HG02938 (cell line): Measurements from ENCODE around the gene PLAU.

ENCODE experiments used
- ATAC-seq: cut with Tn5 transposase; IDR thresholded peaks from one replicate; pipeline ENCODE4 v1.9.1; 2021; ENCODE audit warnings: mild to moderate bottlenecking, moderate library complexity; ENCODE audit not compliant: unreplicated experiment

The PLAU gene

DNA sequence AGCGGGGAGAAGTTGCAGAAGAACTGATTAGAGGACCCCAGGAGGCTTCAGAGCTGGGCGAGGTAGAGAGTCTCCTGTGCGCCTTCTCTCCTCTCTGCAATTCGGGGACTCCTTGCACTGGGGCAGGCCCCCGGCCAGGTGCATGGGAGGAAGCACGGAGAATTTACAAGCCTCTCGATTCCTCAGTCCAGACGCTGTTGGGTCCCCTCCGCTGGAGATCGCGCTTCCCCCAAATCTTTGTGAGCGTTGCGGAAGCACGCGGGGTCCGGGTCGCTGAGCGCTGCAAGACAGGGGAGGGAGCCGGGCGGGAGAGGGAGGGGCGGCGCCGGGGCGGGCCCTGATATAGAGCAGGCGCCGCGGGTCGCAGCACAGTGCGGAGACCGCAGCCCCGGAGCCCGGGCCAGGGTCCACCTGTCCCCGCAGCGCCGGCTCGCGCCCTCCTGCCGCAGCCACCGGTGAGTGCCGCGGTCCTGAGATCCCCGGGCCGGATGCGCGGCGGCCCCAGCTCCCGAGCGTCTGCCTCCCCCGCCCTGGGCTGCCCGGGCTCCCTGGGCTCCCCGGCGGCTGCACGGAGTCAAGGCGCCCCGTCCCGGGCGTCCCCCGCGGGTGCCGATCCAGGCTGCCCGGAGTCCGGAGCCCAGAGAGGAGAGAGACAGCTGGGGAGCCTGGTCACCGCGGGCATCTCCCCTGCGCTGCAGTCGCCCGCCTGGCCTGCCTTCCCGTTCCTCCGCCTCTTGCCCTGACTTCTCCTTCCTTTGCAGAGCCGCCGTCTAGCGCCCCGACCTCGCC is at the start of gene PLAU:
Gene PLAU, plus strand, starts transcription at position 369 of the 789 bp plus-strand sequence. CDS start 424 bp downstream, outside the sequence.
- no peak for ATAC-seq

DNA sequence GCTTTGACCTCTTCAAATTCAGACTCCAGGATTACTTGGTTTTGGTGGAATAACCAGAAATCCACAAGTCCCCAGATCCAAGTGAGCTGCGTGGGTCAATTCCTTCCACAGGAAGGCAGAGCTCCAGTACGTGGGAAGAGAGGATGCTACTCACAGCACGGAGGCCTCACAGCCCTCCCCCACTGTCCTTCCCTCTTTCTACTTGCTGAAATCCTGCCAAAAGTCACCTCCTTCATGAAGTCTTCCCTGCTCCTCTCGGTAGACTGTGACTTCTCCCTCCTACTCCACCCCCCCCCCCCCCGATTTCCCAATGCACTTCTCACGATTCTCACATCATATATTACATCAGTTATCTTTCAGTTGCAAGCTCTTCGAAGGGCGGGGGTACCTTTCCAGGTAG is 48.9 kb upstream of the PLAU start:
- no peak for ATAC-seq

GRCh38 chr10:73863039-73863817 is 47.7 kb upstream of the PLAU start:
- no peak for ATAC-seq

- ATAC-seq, result no peak
These were observed 46.7 kb upstream of the PLAU start for GRCh38 chr10:73864229-73864628.

GRCh38 chr10:73865107-73865458 is 45.8 kb upstream of the PLAU start:
- no peak for ATAC-seq

GRCh38 chr10:73865459-73866442 is 45.2 kb upstream of the PLAU start:
- no peak for ATAC-seq

- ATAC-seq, result no peak
These were observed 44.3 kb upstream of the PLAU start for GRCh38 chr10:73866621-73867020.

DNA sequence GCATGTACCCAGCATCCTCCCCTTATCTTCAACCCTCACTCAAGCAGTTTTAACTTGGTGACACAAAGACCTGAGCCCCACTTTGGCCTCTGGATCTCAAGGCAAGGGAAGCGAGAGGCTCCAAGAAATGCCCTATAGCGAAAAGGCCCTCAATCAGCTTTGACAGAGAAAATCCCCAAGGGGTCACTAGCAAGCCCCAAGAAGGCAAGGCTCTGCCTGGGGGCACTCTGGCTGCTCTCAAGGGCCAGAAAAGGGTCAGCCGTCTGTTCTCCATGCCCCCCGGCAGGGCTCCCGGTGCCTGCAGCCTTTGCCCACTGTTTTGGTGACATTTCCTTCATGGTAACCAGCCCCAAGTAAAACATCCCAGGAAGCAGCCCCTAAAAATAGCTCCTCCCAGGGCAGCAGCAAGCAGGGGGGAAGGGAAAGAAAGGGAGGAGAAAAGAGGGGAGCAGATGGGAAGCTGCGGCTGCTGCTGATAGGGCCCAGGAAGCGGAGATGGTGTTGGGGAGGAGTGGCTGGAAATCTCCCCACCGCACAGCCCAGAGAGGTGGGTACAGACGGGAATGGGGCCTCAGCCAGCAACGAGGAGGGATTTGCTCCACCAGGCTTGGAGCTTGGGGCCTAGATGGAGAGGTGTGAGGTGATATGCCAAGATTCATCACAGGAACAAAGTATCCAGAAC is 43.7 kb upstream of the PLAU start:
- ATAC-seq, result no peak

DNA sequence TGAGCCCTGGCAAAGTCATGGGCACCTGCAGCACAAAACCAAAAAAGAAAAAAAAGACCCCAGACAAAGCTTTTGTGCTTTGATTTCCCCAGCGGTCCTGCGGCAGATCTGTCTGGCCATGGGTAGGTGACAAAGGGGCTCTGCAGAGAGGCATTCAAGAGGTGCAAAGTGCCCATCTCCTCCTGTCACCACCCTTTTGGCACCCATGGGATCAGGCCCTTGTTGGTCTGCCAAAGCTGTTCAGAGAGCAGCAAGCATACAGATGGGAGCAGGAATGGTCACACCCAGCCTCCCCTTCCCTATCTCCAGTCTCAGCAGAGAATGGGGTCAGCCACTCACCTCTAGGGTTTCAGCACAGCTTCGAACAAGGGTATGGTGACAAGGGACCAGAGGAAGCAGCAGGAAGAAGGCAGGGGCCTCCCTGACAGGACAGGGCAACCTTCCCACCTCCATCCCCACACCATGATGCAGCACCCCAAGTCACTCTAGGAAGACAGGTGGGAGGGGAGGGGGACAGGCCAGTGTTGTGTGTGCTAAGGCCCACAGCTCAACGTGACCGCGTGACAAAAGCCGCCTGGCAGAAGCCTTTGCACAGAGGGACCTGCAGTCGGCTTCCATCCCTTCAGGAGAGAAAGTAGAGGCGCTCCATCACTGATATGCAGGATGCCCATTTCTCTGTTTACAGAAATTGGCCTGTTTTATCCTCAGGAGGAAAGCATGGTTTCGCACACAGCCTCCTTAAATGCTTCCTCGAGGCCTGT is 42.9 kb upstream of the PLAU start:
- ATAC-seq, result no peak

DNA sequence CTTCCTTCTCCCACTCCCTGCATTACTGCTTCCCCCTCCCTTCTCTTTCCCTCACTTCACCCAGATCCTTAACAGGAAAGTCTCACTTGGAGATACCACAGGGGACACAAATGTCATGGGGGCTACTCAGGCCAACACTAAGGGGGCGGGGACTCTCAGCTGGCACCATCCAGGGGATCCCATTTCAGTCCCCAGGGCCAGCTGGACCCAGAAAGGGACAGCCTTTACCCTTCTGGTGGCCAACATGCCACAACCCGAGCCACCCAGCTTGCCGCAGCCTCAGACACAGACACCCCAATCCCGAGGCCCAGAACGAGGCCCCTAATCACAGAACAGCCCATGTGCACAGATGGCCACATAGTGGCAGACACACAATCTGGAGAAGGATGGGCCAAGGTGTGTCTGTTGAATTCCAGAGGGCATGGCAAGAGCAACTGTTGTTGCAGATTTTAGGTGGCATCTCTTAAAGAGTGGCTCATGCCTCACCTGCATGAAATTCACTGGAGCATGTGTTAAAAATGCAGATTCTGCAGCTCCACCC is 42.2 kb upstream of the PLAU start:
- no peak for ATAC-seq

GRCh38 chr10:73871295-73872189 is 39.4 kb upstream of the PLAU start:
- ATAC-seq, result no peak

- no peak for ATAC-seq
These were observed 38.7 kb upstream of the PLAU start for GRCh38 chr10:73872190-73872710.

- ATAC-seq, result no peak
These were observed 37.6 kb upstream of the PLAU start for GRCh38 chr10:73873142-73873837.

DNA sequence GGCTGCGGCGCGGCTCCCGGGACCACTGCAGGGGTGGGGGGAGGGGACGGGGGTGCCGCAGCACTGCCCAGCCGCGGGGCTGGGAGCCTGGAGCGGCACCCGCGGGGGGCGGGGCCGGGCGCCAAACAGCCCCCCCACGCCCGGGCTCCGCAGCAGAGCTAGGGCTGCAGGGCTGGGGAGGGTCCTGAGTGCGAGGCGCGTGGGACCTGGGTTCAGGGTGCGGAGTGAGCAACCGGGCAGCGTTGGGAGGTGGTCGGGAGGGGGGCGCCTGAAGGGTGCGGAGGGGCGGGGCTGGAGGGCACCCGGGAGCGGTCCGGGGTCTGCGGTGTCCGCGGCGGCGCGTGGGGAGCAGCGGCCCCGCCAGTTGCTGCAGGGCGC is 37.1 kb upstream of the PLAU start:
- no peak for ATAC-seq

DNA sequence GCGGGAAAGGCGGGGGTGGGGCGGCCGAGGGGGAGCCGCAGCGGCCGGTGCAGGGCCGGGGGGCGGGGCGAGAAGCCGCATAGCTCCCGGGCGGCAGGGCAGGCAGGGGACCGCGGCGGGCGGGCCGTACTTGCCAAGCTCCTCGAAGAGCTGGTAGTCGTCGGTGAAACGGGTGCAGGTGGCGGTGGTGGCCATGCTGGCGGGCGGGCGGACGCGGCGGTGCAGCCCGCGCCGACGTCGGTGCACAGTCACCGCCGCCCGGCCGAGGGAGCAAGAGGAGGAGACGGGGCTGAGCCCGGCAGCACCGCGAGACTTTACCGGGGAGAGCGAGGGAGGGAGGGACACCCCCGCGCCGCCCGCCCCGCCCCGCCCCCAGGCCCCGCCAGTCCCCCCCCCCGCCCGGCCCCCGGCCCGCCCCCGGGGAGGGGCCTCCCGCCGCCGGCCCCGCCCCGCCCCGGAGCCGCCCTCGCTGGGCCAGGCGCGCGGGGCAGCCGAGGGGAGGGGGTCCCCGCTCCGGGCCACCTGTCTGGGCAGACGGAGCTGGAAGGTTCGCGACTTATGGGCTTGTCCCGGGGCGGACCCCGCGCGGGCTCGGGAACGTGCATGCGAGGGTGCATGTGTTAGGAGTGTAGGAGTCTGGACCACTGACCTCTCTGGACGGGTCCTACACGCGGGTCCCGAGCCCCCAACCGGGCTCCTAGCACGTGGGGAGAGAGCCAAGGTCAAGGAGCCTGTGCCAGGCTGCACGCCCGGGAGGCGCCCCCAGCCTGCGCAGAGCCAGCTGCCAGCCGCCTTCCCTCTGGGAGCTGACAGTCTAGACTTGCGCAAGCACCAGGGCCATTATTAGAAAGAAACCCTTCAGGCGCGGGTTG is 36.4 kb upstream of the PLAU start, which contains the start of gene CAMK2G:
Gene CAMK2G, minus strand, starts transcription at position 289 of the 872 bp plus-strand sequence. Its CDS starts 94 bp downstream, at position 195.
- peak; percentile 84 for ATAC-seq

GRCh38 chr10:73875139-73875475 is 35.8 kb upstream of the PLAU start:
- peak; percentile 9 for ATAC-seq

DNA sequence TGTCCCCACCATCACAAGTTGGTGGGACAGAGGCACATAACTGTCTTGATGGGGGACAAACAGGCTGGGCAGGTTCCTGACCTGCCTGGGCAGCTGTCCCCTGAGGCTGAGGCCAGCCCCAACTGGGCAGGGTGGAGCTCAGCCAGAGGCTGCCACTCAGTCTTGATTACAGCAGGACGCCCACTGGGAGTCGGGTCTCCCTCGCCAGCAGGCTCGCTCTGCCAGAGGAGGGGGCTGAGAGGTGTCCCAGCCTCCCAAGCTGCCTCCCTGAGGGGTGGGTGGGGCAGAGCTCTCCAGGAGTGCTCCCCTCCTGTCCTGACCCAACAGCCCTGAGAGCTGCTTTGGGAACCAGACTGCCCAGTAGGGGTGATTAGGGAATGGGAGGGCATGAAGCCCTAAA is 34.8 kb upstream of the PLAU start:
- no peak for ATAC-seq
